ENCODE measurements around the gene TSPAN7.

The TSPAN7 gene

DNA sequence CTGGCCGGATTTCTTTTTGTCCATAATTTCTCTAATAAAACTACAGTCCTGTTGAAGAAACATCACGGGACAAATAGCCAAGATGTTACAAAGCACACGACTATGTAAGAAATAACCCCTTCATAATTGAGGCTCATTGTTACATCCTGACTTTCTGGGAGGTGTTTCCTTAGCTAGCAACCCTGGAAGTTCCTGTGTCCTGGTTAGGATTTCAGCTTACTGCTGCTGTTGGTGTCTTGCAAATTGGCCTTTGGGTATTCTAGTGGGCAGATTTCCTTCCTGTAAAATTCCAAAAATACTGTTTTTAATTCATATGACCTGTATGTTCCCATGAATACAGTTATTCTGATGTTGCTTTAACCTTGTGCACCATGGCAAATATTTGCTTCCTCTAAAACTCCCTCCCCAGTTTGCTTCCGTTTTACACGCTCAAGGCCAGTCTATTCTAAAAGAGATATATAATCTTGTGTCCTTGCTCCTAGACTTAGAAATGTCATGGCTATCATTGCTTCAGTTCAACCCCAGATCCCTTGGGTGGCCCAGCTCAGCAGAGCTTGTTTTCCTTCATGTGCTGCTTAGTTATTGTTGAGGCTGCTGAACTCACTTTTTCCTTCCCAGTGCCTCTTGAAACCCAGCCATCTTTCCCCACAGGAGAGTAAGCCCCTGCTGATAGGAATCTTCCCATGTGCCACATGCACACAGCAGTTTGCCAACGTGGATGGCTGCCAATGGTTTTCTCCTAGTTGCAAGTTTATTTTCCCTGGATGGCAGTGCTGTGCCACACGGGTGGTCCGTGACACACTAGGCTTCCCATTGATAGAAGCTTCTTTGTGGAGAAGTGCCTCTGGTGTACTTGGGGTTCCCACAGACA, 75.8 kb downstream of the TSPAN7 start:
- H3K4me3 ChIP-seq (ENCODE audit: low read depth, low read length): no peak overlapping the region
- DNase-seq (ENCODE audit: low read depth): no peak

DNA sequence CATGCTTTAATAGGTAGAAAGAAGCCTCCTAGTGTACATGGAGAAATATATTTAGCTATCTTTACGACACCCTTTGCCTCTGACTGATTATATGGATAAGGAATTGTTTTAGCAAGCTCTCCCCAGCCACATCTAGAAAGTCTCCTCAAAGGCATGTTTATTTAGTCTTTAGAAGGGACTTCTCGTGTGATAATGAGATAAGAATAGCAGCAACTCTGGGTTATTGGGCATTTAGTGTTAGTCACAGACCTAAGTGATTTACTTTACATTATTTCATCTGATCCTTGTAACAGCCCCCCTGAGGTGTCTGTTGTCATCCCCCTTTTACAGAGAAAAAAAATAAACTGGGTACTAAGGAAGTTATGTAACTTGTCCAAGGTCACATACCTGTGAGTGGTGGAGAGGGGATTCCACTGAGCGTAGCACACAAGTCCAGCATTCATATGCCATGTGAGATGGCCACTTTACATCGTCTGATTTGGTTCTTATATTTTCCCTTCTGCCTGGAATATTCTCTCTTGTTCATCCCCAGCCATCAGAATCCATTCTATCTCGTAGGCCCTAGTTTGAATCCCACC, 77.7 kb downstream of the TSPAN7 start:
- no peak overlapping the region for H3K4me3 ChIP-seq (ENCODE audit: low read depth, low read length)
- DNase-seq (ENCODE audit: low read depth): no peak

DNA sequence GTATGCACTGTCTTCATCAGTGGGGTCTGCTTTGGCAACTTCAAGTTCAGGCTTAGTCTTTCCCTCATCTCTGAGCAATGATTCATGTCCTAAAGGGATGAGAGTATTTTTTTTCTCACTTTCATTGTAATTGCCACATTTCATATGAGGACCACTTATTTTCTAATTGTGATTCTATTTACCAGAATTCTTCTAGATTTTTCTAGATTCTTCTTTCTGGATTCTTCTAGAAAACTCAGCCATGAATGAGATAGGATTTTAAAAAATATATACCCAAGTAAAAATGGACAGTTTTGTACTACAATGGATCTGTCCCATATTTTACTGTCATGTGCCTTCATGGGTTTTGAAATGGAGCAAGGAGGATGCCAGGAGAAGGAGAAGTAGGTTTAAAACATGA, 78.4 kb downstream of the TSPAN7 start:
- H3K4me3 ChIP-seq (ENCODE audit: low read depth, low read length): no peak overlapping the region
- no peak for DNase-seq (ENCODE audit: low read depth)

DNA sequence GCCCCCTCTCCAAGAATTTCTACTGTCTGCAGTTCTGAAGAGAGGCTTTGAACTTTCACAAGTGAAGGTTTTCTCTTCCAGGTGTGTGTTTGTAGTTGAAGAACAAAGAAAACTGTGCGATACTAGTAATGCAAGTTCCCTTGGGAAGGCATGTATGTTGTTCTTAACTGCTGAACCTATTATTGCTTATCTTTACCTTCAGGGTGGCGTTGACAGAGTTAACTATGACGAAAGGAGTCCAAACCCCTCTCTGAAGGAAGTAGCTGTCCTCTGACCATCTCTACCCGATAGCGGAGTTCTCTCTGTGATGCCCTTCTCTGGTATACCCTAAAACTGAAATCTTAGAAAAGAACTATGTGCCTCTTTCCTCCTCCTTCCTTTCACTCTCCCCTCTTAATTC, 79.9 kb downstream of the TSPAN7 start:
- DNase-seq (ENCODE audit: low read depth): no peak
- no peak overlapping the region for H3K4me3 ChIP-seq (ENCODE audit: low read depth, low read length)

DNA sequence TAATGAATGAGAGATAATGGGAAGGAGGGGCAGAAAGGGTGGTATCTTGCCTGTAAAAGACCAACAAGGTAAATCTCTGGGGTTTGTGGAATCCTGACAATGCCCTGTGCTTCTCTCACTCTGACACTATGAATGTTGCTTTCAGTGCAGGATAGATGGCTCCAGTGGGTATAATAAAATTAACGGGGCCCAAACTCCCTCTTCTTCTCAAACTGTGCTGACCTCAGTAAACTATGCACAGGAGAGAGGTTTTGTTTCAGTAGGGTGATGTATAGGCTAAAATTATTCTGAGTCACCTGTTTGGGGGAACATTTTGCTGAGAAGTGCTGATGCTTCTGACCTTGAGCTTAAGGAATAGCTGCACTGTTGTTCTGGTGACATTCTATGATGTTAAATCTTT, 82.6 kb downstream of the TSPAN7 start:
- H3K4me3 ChIP-seq (ENCODE audit: low read depth, low read length): no peak overlapping the region
- DNase-seq (ENCODE audit: low read depth): no peak

DNA sequence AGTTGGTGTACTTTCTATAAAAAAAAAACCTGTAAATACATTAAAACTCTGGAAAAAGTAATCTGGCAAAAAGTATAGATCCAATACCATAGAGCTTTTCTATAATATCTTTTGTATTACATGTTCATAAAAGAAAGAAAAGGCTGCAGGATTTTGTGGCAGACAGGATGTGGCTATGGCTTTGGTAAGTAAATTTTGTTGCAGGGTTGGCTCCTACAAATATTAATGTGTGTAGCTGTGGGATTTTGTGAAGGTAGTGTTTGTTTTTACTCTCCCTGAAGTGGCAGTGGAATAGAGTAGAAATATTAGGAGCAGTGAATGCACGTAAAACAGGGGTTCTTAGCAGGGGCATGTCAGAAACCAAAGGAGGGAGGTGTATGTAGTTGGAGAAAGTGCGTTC, 84.8 kb downstream of the TSPAN7 start:
- H3K4me3 ChIP-seq (ENCODE audit: low read depth, low read length): no peak overlapping the region
- DNase-seq (ENCODE audit: low read depth): no peak

DNA sequence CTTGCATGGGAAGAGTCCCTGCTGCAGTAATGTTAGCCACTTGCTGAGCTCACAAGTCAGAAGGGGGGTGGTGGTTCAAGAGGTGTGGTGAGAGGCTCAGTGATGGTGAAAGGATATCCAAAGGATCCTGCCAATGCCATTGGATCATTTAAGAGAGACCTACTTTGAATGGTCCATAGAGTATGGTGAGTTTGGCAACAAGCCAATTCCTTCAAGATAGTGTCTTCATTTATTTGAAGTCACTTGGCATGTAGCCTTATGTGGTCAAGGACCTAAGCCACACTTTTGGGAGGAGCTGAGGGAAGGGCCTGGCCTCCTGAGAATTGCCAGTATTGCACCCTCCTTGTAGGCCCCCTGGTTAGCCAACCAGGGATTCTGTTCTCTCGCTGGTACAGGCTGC, 87.9 kb downstream of the TSPAN7 start:
- DNase-seq (ENCODE audit: low read depth): no peak

DNA sequence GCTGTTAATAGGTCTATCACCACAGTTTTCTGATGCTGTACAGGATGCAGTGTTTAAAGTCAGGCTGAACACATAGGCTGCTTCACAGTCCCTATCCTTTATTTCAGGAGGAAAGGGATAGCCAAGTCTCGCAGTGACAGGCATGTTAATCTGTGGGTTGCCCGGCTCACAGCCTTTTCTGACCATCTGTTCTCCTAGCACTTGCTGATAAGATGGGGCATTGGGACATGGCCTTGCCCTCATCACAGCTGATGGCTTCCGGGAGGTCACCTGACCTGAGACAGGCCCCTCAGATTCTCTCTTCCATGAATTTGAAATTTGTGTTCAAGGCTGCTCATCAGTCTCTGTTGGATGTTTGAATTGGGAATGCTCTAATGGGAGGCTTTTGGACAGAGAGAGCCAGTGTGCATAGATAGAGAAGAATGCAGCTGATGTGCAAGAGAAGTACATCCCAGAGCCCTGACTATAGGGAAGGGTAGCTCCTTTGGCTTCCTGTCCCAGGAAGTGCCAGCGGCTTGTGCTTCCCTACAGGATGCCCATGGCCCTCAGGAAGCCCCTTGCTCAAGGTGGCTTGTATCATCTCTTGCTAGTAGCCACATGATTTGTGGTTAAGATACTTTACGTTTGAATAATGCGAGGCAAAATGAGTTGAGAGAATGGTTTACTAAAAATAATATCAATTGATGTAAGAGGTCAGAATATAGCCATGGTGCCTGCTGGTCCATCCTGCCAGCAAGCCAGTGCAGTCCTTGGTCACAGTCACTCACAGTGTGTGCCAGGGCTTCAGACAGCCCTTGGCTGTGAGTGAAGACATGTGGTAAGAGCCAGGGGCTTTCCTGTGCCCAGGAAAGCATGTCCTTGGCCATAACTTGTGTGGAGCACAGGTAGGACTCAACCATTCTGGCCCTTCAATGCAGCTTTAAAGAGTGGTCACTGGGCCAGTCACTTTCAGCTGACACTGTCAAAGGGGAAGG, 88.6 kb downstream of the TSPAN7 start:
- H3K4me3 ChIP-seq (ENCODE audit: low read depth, low read length): no peak overlapping the region
- no peak for DNase-seq (ENCODE audit: low read depth)

More for the DNA sequence above, 87.9 kb downstream of the TSPAN7 start:
- H3K4me3 ChIP-seq (ENCODE audit: low read depth, low read length): no peak overlapping the region

DNA sequence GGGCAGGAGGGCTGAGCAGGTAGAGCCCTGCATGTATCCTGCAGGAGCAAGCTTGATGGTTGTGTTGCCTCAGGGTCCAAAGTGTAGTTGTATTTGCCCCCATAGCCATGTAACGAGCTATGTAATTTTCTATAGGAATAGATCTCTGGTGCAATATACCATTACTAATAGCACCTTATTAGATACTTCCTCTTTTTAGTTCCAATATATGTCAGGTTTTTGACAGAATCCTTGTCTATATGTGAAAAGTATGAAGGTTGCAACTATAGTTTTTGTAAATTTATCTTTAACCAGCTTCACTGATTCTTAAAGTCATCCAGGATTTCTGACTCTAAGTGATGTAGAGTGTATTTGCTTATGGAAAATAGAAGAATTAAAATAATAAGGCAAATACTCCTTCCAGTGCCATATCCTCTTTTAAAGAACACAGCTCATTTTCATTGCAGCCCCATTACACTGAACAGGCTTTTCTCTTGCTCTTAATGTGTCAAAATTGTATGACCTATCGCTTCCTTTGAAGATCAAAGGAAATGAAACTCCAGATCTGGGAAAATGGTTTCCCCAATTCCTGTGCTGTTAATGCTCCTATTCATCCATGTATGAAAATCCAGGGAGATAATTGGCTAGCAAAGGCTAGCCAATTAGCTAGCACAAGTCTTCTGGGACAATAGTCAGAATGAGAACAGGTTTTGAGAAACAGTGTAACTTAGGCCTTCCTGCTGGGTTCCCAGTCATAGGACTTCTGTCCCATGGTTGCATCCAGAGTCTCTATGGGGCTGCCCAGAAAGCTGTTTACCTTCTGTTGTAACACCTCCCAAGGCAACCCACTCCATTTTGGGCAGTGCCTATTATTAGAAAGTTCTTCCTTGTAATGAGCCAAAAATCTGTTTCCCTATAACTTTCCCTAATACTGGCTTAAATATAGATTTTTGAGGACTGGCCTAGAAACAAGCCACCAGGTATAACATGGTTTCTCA, 90.6 kb downstream of the TSPAN7 start:
- DNase-seq (ENCODE audit: low read depth): no peak

DNA sequence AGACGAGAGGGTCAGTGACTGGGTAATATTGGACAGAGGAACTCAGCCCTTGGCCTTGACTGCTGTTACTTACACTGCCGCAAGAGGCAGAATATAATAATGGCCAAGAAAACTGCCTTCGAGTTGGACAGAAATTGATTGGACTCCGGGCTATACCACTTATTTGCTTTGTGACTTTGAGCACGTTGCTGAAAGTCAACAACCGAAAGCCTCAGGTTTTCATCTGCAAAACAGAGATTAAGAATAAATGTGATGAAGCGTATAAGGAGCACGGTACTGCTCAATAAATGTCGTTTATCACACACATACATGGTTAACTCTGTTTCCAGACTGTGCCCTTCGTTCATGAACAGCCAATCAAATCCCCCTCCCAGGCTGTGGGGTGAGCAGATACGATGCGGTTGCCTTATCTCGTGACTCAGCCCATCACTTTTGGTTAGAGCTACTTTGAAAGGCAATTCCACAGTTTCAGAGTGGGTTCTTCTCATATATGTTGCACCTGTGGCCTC, 91.6 kb downstream of the TSPAN7 start:
- no peak overlapping the region for H3K4me3 ChIP-seq (ENCODE audit: low read depth, low read length)
- no peak for DNase-seq (ENCODE audit: low read depth)

More for the DNA sequence above, 90.6 kb downstream of the TSPAN7 start:
- no peak overlapping the region for H3K4me3 ChIP-seq (ENCODE audit: low read depth, low read length)

DNA sequence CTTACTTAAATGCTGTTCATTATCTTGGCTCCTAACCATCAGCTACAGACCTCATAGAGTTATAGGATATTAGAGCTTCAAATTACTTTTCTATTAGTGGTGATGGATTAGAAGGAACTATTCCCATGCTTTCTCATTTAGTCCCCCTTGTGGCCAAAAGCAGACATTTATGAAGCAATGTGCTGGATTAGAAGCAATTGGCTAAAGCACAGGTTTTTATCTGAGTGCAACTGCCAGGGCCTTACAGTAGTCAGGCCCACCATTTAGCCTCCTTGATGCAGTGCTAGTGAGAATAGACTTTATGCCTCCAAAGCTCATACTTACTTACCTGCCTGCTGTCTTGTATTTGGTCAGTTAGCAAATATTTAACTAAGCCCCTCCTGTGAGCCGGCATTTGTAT, 93.0 kb downstream of the TSPAN7 start:
- H3K4me3 ChIP-seq (ENCODE audit: low read depth, low read length): no peak overlapping the region
- DNase-seq (ENCODE audit: low read depth): no peak

DNA sequence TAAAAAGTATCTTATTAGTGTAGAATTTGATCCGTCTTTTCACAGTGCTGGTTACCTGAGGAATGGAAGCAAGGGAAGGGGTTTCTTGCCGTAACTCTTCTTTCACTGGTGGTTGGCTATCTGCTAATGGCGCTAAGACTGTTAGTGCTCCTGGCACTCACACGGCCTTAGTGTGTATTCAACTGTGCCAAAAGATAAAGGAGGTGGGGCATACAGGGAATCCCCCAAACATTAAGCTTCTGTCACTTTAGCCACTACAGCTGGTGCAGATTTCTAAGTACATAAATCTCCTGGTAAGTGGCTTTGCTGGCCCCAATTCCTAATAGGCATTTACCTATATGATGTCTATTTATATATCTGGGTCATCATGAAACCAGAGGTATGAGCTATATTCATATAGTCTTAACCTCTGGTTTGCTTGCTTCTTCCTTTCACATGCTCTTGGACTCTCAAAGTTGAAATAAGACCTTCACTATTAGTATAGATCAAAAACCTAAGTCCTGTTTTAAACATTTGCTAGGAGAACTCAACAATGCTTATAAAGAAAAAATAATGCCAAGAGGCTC, 95.1 kb downstream of the TSPAN7 start:
- H3K4me3 ChIP-seq (ENCODE audit: low read depth, low read length): no peak overlapping the region
- DNase-seq (ENCODE audit: low read depth): no peak

DNA sequence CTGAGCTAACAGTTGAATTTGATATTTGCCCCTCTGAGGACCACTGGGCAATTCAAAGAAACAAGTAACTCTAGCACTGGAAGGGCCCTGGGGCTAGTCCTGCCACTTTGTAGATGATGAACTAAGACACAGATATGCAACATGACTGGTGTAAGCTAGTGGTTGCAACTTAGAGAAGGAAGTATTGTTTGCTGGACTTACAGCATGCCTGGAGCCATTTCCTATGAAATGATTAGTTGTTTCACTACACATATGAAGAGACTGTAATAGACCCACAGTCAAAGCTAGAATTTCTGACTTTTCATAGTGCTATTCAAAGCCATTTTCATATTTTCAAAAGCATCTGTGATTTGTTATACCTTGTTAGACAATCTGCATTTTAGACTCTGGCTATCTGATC, 96.2 kb downstream of the TSPAN7 start:
- no peak for DNase-seq (ENCODE audit: low read depth)
- H3K4me3 ChIP-seq (ENCODE audit: low read depth, low read length): no peak overlapping the region

DNA sequence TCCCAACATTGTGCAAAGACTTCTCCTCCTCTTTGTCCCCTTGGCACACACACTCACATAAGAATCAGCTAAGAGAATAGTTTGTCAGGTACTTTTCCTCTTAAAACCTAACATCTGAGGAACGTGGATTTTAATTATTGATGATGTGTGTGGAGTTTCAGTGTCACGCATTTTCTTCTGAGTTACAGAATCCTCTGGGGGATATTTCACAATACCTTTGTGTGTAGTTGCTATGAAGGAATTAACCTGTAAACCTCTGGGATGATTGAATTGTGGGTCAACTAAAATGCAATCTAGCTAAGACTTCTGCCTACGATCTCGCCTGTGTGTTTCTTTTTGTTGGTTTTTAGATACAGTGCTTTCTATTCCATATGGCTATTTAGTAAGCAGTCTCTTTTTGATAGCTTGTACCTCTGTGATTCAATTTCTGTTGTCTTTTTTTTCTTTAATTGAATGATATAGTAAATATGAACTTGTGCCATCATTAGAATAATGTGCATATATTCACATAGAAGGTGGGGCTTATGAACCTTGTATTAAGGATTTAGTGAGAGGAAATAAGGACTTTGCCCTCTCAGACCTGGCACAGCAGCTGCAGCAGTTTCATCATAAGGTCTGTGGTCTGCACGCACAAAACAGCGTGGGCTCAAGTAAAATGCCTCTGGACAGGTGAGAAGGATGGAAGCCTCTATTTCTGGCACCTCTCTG, 99.2 kb downstream of the TSPAN7 start:
- DNase-seq (ENCODE audit: low read depth): no peak
- no peak overlapping the region for H3K4me3 ChIP-seq (ENCODE audit: low read depth, low read length)

DNA sequence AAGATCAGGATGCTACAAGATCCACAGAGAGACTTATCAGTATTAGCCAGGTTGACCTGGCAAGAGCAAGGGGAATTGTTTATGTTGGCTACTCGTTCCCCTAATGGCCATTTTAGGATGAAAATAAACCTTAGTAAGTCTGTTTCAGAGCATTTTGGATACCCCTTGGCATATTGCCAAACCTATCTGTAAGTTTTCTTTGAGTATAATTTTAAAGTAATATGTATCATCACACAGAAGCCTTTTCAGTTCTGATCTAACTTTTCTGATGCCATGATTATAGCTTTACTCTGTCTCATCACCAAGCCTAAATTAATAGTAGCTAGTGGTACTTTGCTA, 99.7 kb downstream of the TSPAN7 start:
- DNase-seq (ENCODE audit: low read depth): no peak
- no peak overlapping the region for H3K4me3 ChIP-seq (ENCODE audit: low read depth, low read length)

DNA sequence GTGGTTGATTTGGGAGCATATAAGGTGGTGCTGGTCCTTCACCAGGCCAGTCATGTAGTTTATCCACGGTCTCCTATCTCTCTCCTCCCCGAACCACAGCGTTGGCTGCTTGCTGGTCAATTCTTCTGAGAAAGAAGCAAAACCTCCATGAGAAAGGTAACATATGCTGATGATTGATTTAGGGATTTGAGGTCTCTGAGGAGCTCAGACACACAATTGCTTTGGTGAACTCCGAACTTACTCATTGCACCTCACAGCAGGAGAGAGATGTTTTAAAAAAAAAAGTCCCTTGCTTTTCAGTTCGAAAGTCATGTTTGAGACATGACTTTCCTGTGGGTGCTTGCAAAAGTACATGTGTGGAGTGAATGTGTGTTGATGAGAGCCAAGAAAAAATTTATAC, 100.2 kb downstream of the TSPAN7 start:
- no peak for DNase-seq (ENCODE audit: low read depth)
- H3K4me3 ChIP-seq (ENCODE audit: low read depth, low read length): no peak overlapping the region

DNA sequence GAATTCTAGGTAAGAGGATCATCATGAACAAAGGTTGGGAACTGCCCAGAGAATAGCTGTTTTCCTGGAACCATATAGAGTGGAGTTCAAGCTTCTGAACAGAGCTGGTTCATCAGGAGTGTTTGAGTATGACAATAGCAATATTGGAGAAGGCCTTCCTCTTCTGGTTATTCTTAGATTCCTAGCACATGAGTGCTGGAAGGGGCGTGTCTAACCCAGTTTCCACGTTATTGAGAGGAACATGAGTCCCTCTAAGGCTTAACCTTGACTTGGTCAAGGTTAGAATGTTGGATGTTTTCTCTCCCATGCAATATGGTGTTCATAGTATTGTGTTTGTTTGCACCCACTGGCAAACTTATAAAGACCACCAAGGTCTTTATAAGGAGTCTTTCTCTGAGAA, 101.3 kb downstream of the TSPAN7 start:
- no peak for DNase-seq (ENCODE audit: low read depth)
- no peak overlapping the region for H3K4me3 ChIP-seq (ENCODE audit: low read depth, low read length)

DNA sequence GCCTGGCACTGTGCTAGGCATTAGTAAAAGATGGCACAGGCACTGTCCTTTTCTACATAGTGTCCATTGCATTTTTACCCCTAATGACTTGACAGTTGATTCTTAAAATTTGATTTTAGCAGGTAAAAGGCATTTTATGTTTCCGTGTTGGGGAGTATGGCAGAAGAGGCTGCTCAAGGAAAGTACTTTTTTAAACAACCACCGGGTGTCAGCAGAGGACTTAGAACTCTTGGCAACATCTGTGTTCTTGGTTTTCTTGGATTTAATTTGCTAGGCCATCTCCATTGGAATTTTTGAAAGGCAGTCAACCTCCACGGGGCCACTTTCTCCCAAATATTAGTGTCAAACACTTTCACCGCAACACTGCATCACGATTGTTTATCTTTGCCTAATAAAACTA, 102.9 kb downstream of the TSPAN7 start:
- DNase-seq (ENCODE audit: low read depth): no peak
- no peak overlapping the region for H3K4me3 ChIP-seq (ENCODE audit: low read depth, low read length)

All from skeletal muscle cell (primary cell).